Measurements from ENCODE around the gene MSANTD3. TPM values are rescaled to one million over a fixed set of nuclear protein-coding genes. Genes with fewer than 3 reads are reported as not detected.

The MSANTD3 gene
- total and polyA plus RNA-seq, 2 of the 4 experiments (the other 2 are of a cell fraction): 45.5 to 55.9 TPM

DNA sequence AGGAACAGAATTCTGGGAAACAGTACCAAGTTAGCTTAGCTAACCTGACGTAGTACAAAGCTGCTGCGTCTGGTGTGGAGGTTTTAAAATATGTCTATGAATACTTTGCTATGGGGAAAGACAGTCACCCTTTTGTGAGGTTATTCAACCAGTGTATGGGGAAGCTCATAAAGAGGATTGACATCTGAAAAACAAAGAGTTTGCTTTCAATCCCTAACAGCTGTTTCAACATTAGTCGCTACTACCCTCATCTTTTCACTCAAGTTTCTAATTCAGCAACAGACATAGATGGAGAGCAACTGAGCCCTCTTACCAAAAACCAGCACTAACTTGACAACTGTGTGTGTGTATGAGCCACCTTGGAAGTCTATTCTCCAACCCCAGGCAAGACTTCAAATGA is 7.8 kb upstream of the MSANTD3 start:
- Histone ChIP-seq H2BK20ac (ENCODE audit: low read depth, low read length) (no peak overlapping the region), H4K8ac (ENCODE audit: low read depth in 2 of 2, low read length in 2 of 2) (no peak overlapping the region), H3K9ac (ENCODE audit: low read depth, low read length) (no peak overlapping the region), H2AFZ (replicated peaks; ENCODE audit: low read length, poor library complexity) (no peak overlapping the region), H3K14ac (replicated peaks; ENCODE audit: low read depth, low read length) (no peak overlapping the region), H4K20me1 (ENCODE audit: insufficient read depth, low read length) (no peaks in the 10 kb centered on the region), H2BK120ac (ENCODE audit: low read depth, low read length) (no peak overlapping the region), H2BK15ac (ENCODE audit: low read depth, low read length) (no peak overlapping the region), H3K9me1 (ENCODE audit: insufficient read depth, low read length) (no peaks in the 10 kb centered on the region), H3K4me2 (ENCODE audit: low read depth, low read length) (no peak overlapping the region), H3K27ac (ENCODE audit: insufficient read depth, low read length) (no peak overlapping the region), H3K56ac (ENCODE audit: extremely low read depth, insufficient read depth, low read length) (no peak overlapping the region), H3K4me1 (ENCODE audit: control insufficient read depth, insufficient read depth, low read length) (no peaks in the 10 kb centered on the region; the same call in 1 of the 2 replicates), H3K79me1 (ENCODE audit: low read depth in 1 of 2, low read length in 2 of 2) (no peaks in the 10 kb centered on the region), H2AK5ac (ENCODE audit: low read depth, low read length) (no peak overlapping the region), H4K5ac (ENCODE audit: low read depth, low read length) (no peak overlapping the region), H3K23ac (ENCODE audit: low read depth, low read length) (no peak overlapping the region), H4K91ac (ENCODE audit: insufficient read depth, low read depth, low read length) (no peak overlapping the region), H2BK5ac (ENCODE audit: low read depth, low read length, poor library complexity, severe bottlenecking) (no peak overlapping the region), H3K4me3 (ENCODE audit: insufficient read depth, low read depth, low read length) (no peak overlapping the region), H3K27me3 (ENCODE audit: control insufficient read depth, insufficient read depth, low read length) (no peaks in the 10 kb centered on the region), H3K4ac (ENCODE audit: low read depth, low read length) (no peak overlapping the region), H2AK9ac (replicated peaks; ENCODE audit: low read depth, low read length, poor library complexity) (no peak overlapping the region), H3K9me3 (ENCODE audit: control insufficient read depth, insufficient read depth, low read length) (no peaks in the 10 kb centered on the region), H3K36me3 (ENCODE audit: control insufficient read depth, insufficient read depth, low read length) (no peaks in the 10 kb centered on the region), H3K18ac (ENCODE audit: low read depth, low read length) (no peak overlapping the region)
- dilution Hi-C loops (cut with HindIII; ENCODE audit: low sequenced_read_pairs, unreplicated experiment) (no loop called here), intact Hi-C loops (cut with micrococcal nuclease) (no loop called here), in situ Hi-C loops (cut with MboI; ENCODE audit: low sequenced_read_pairs) (no loop called here)
- no peak for DNase-seq
- no peak for TF ChIP-seq MAZ (IDR thresholded peaks at IDR 0.05; ENCODE audit: borderline replicate concordance, low read depth, low read length)
- no peak for TF ChIP-seq NFE2L2 (IDR thresholded peaks at IDR 0.05; ENCODE audit: low read depth, low read length)
- no peak for TF ChIP-seq RAD21 (IDR thresholded peaks at IDR 0.05; ENCODE audit: low read length)
- TF ChIP-seq CEBPB (IDR thresholded peaks at IDR 0.05; ENCODE audit: low read depth, low read length): no peak
- no peak for TF ChIP-seq BHLHE40 (IDR thresholded peaks at IDR 0.05; ENCODE audit: low read depth, low read length)
- TF ChIP-seq MAFK (IDR thresholded peaks at IDR 0.05; ENCODE audit: low read depth, low read length): no peak
- TF ChIP-seq, protein P1, sequence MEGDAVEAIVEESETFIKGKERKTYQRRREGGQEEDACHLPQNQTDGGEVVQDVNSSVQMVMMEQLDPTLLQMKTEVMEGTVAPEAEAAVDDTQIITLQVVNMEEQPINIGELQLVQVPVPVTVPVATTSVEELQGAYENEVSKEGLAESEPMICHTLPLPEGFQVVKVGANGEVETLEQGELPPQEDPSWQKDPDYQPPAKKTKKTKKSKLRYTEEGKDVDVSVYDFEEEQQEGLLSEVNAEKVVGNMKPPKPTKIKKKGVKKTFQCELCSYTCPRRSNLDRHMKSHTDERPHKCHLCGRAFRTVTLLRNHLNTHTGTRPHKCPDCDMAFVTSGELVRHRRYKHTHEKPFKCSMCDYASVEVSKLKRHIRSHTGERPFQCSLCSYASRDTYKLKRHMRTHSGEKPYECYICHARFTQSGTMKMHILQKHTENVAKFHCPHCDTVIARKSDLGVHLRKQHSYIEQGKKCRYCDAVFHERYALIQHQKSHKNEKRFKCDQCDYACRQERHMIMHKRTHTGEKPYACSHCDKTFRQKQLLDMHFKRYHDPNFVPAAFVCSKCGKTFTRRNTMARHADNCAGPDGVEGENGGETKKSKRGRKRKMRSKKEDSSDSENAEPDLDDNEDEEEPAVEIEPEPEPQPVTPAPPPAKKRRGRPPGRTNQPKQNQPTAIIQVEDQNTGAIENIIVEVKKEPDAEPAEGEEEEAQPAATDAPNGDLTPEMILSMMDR (conservative IDR thresholded peaks at IDR 0.05; ENCODE audit: low read depth, low read length): no peak
- TF ChIP-seq CHD1 (IDR thresholded peaks at IDR 0.05; ENCODE audit: low read depth, low read length): no peak
- TF ChIP-seq, protein P2, sequence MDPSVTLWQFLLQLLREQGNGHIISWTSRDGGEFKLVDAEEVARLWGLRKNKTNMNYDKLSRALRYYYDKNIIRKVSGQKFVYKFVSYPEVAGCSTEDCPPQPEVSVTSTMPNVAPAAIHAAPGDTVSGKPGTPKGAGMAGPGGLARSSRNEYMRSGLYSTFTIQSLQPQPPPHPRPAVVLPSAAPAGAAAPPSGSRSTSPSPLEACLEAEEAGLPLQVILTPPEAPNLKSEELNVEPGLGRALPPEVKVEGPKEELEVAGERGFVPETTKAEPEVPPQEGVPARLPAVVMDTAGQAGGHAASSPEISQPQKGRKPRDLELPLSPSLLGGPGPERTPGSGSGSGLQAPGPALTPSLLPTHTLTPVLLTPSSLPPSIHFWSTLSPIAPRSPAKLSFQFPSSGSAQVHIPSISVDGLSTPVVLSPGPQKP (IDR thresholded peaks at IDR 0.05; ENCODE audit: borderline replicate concordance, low read depth, low read length): no peak
- no peak for ATAC-seq (ENCODE audit: low read depth)
- ChIA-PET CTCF (no interaction called here), POLR2A (ENCODE audit: unreplicated experiment) (interaction anchor here (0.6 kb wide), 1 partner anchor 11 kb away, joined by 10 read pairs; no protein-coding TSS in a partner anchor)
- BruUV-seq (replicated peaks): no TSS peak
- no CpG with 5 or more reads among the region's 3 CpGs for WGBS, 2 experiments (ENCODE audit: extremely low coverage in 2 of 2, insufficient read length in 1 of 2)
